Common myeloid progenitor, CD34-positive (primary cell): ENCODE measurements around the gene PADI4.

Experiments
- CTCF ChIA-PET: fragments of 350-600 bp; sonication (Branson Sonifier 250); formaldehyde crosslinking; loops from one replicate; lab custom pipeline; 2021; ENCODE audit warnings: antibody characterized with exemption; lab: Charles Lee
- POLR2A ChIA-PET: fragments of 350-600 bp; sonication (Branson Sonifier 250); formaldehyde crosslinking; loops from one replicate; lab custom pipeline; 2021; ENCODE audit warnings: antibody characterized with exemption; lab: Charles Lee
- DNase-seq, 3 donors: peaks; one replicate each; pipeline versions ENCODE4 v3.0.0 to v3.0.0-alpha.2; 2013
- H3K27ac ChIP-seq, 2 experiments: 1 replicate in 1 of 2; 2 replicates in 1 of 2; pipeline ENCODE4 v1.7.0; 2013; ENCODE audit warnings: inconsistent platforms in 2 of 2, low read length in 2 of 2, mild to moderate bottlenecking in 2 of 2, low read depth in 1 of 2, moderate library complexity in 1 of 2; ENCODE audit not compliant: severe bottlenecking in 2 of 2, insufficient read depth in 1 of 2, poor library complexity in 1 of 2
- H3K27me3 ChIP-seq, 5 experiments: replicated peaks in 2 of 5; 1 replicate in 3 of 5; 2 replicates in 2 of 5; pipeline versions ENCODE4 v1.6.1 to v1.7.0; 2013; ENCODE audit warnings: low read length in 4 of 5, mild to moderate bottlenecking in 2 of 5, moderate library complexity in 2 of 5, inconsistent platforms in 1 of 5; ENCODE audit not compliant: insufficient read depth in 5 of 5, control insufficient read depth in 4 of 5
- H3K36me3 ChIP-seq, 4 experiments: 1 replicate in 2 of 4; 2 replicates in 2 of 4; pipeline versions ENCODE4 v1.6.1 to v1.7.0; 2013; ENCODE audit warnings: low read length in 3 of 4, control low read depth in 1 of 4, mild to moderate bottlenecking in 1 of 4; ENCODE audit not compliant: control insufficient read depth in 4 of 4, insufficient read depth in 4 of 4
- H3K4me1 ChIP-seq, 4 experiments: 1 replicate in 3 of 4; 2 replicates in 1 of 4; pipeline versions ENCODE4 v1.6.1 to v1.7.1; 2013; ENCODE audit warnings: low read length in 3 of 4, mild to moderate bottlenecking in 3 of 4, control low read depth in 1 of 4, inconsistent platforms in 1 of 4, moderate library complexity in 1 of 4; ENCODE audit not compliant: control insufficient read depth in 4 of 4, insufficient read depth in 4 of 4; ENCODE audit errors: control extremely low read depth in 1 of 4
- H3K4me3 ChIP-seq, 7 experiments: 1 replicate in 4 of 7; 2 replicates in 3 of 7; pipeline versions ENCODE4 v1.5.1 to v1.7.0; 2013; ENCODE audit warnings: mild to moderate bottlenecking in 7 of 7, low read length in 6 of 7, moderate library complexity in 6 of 7, inconsistent platforms in 2 of 7, low read depth in 2 of 7, control low read depth in 1 of 7; ENCODE audit not compliant: insufficient read depth in 4 of 7, control insufficient read depth in 1 of 7; ENCODE audit errors: extremely low read depth in 1 of 7
- H3K9me3 ChIP-seq, 5 experiments: 1 replicate in 4 of 5; 2 replicates in 1 of 5; pipeline versions ENCODE4 v1.6.1 to v1.7.1; 2013; ENCODE audit warnings: low read length in 4 of 5, mild to moderate bottlenecking in 2 of 5, inconsistent platforms in 1 of 5, low read depth in 1 of 5, moderate library complexity in 1 of 5; ENCODE audit not compliant: control insufficient read depth in 4 of 5, insufficient read depth in 2 of 5; ENCODE audit errors: control extremely low read depth in 1 of 5
- WGBS: methylation state at CpG from one replicate; pipeline ENCODE4 v1.1.5; 2013; ENCODE audit not compliant: insufficient coverage; 5-methylcytosine and 5-hydroxymethylcytosine counted together

Gene PADI4

DNA sequence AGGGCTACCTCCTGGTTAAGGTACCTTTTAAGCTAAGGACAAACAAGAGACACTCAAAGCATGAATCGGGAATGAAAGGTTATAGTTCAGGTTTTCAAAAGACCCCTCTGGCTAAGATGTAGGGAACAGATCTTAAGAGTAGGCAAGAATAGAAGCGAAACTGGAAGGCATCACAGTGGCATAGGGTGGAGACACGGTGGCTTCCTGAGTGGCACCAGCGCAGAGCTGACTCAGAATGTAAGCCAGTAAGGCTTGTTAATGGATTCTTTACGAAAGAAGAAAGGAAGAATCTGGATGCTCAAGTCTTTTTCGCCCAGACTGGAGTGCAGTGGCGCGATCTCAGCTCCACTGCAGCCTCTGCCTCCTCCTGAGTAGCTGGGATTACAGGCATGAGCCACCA lies 85.2 kb downstream of the PADI4 start:
- no peak overlapping the region for H3K4me3 ChIP-seq
- no peaks in the 10 kb centered on the region for H3K4me1 ChIP-seq
- H3K9me3 ChIP-seq: no peaks in the 10 kb centered on the region
- CTCF ChIA-PET: interaction anchor here (0.9 to 1.6 kb wide), 2 partner anchors 10 to 11 kb away, joined by 3 to 4 read pairs; no protein-coding TSS in a partner anchor
- H3K36me3 ChIP-seq: no peaks in the 10 kb centered on the region
- POLR2A ChIA-PET: no interaction called here
- no peak overlapping the region for H3K27ac ChIP-seq
- no peak for DNase-seq
- 72% methylated on average over 8 of the region's 8 CpGs for whole genome bisulfite sequencing
- H3K27me3 ChIP-seq: peaks cover 0 to 5% (median 0%) of the 10 kb centered on the region in 5 experiments

DNA sequence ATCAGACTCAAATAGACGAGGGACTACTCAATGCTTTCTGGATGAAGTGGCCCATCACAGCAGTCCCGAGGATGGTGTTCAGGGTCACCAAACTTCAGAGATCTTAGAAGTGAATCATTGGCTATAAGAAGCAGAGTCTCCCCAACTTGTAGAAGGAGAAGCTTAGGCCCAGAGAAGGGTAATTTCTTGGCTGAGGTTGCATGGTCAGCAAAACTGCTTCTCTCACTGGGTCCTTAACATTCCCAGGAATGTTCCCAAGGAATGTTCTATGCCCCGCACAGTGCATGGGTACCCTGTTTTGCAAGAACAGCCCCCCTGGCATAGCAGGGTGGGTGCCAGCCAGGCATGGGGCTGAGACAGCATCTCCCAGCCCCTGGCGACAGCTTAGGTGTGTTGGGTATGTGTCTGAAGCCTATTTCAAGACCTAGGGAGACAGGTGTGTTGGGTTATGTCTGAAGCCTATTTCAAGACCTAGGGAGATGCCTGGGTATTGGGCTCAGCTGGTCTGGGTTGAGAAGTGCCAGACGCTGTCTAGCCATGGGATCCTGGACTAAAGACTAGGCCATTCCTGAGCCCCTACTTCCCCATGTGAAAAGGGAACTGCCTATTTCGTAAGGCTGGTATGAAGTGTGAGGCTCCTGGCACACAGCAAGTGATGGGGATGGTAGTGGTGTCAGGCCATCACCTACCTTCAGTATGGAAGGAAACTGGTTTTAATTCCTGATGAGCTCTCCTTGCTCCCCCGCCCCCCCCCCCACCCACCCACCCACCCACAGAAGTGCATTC lies 90.1 kb downstream of the PADI4 start:
- H3K9me3 ChIP-seq: no peaks in the 10 kb centered on the region
- H3K4me3 ChIP-seq: no peak overlapping the region
- no peaks in the 10 kb centered on the region for H3K4me1 ChIP-seq
- CTCF ChIA-PET: interaction anchor here (2.8 kb wide), 1 partner anchor 9 kb away, joined by 11 read pairs; no protein-coding TSS in a partner anchor
- H3K36me3 ChIP-seq: no peaks in the 10 kb centered on the region
- 100% methylated on average over 4 of the region's 7 CpGs for WGBS
- no peak for DNase-seq
- POLR2A ChIA-PET: no interaction called here
- no peaks in the 10 kb centered on the region for H3K27me3 ChIP-seq
- H3K27ac ChIP-seq: no peak overlapping the region

DNA sequence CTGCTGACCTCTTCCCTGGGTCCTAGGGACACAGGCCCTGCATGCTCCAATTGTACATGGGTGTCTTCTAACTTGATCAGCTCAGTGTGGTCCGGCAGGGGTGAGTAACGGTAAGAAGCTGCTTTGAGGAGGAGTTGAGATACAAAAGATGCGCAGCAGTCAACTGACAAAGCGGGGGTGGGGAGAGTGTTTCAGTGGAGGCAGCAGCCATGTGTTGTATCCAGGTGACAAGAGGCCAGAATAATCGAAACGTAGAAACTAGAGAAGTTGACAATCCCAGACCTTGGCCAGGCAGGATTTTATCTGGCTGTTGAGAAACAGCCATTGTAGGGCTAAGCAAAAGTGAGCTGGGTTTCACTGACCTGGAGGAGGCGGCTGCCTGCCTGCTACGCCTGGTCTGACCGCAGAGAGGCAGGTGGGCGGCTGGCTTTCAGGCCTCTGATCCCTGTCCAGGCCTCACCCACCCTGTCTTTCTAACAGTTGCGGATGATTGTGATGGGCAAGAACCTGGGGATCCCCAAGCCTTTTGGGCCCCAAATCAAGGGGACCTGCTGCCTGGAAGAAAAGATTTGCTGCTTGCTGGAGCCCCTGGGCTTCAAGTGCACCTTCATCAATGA lies 92.8 kb downstream of the PADI4 start:
- Histone ChIP-seq H3K4me1 (peaks cover 0 to under 1% (median 0%) of the 10 kb centered on the region in 4 experiments), H3K36me3 (peaks cover 0 to 2% (median 0%) of the 10 kb centered on the region in 4 experiments), H3K4me3 (no peak overlapping the region), H3K9me3 (no peaks in the 10 kb centered on the region), H3K27me3 (no peaks in the 10 kb centered on the region), H3K27ac (no peak overlapping the region)
- over 99% methylated on average over 11 of the region's 11 CpGs for WGBS
- CTCF ChIA-PET: interaction anchor here (0.6 to 1.8 kb wide), 4 partner anchors 30 to 331 kb away, joined by 3 to 4 read pairs (median 4); no protein-coding TSS in a partner anchor
- POLR2A ChIA-PET: no interaction called here
- DNase-seq: no peak

DNA sequence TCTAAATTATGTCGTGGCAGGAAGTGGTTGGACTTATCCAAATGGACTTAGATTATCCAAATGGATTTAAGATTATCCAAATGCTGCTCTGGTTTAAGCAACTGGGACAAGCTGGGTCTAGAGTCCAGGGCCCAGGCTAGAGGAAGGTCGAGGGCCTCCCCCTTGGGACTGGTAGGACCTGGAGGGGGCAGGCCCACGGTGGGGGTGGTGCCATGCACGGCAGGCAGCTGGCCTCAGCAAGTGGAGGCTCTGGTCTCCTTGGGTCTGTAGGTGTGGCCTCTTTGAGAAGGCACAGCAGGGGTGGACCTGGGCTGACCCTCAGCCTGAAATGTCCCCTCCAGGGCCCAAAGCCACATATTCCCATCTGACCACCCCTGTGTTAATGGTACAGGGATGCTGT lies 93.8 kb downstream of the PADI4 start:
- Histone ChIP-seq H3K9me3 (no peaks in the 10 kb centered on the region), H3K4me1 (peaks cover 0 to 3% (median 0%) of the 10 kb centered on the region in 4 experiments), H3K27me3 (no peaks in the 10 kb centered on the region), H3K36me3 (peaks cover 0 to 2% (median under 1%) of the 10 kb centered on the region in 4 experiments), H3K27ac (no peak overlapping the region), H3K4me3 (no peak overlapping the region)
- WGBS: 96% methylated on average over 3 of the region's 4 CpGs
- DNase-seq: no peak
- CTCF ChIA-PET: interaction anchor here (0.6 to 1.8 kb wide), 4 partner anchors 14 to 332 kb away, joined by 3 to 4 read pairs (median 4); no protein-coding TSS in a partner anchor
- POLR2A ChIA-PET: no interaction called here

DNA sequence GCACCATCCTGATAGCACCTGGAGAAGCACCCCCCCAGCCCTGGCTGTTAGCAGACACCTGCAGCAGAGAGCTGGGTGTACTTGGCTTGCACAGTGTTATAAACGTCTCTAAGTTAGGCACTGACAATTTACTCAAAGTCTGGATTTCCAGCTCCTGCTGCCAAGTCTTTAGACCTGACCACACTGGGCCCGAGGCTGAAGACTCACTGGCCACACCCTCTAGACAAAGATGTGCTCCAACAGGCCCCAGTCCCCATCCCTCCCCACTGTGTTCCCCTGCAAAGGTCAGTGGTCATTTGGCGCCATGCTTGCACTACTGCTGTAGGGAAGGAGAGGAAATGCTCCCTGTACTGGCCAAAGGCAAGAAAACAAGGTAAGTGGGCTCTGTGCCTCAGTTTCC lies 95.1 kb downstream of the PADI4 start:
- CTCF ChIA-PET: interaction anchor here (1.4 to 1.8 kb wide), 2 partner anchors 15 to 18 kb away, joined by 3 to 4 read pairs; no protein-coding TSS in a partner anchor
- H3K27me3 ChIP-seq: no peaks in the 10 kb centered on the region

DNA sequence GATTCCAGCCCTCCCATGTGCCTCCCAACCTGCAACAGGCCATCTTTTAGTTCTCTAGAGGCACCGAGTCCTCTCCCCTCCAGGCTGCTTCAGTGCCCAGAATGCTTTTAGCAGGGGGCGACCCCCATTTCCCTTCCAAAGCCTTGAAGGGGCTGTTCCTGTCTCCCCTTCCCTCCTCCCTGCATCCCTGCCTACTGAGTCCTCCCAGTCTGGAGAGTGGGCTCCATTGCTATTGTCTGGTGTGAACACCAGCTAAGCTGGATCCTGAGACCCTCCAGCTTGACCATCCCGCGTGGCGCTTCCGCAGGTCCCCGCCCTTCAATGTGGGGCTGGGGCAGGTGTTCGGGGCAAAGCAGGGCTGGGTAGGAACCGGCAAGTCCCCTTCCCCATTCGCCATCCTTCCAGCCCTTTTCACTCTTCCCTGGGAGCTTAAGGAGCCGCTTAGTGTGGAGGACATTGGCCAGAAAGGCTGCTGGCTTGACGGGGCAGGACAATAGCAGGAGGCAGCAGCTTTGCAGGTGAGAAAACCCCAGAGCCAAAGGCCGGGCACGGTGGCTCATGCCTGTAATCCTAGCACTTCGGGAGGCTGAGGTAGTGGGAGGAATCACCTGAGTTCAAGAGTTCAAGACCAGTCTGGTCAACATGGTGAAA lies 96.2 kb downstream of the PADI4 start:
- Histone ChIP-seq H3K4me1 (peaks cover 0 to 3% (median 0%) of the 10 kb centered on the region in 4 experiments), H3K9me3 (no peaks in the 10 kb centered on the region), H3K4me3 (no peak overlapping the region), H3K27ac (no peak overlapping the region), H3K27me3 (no peaks in the 10 kb centered on the region), H3K36me3 (peaks cover 2 to 20% (median 13%) of the 10 kb centered on the region in 4 experiments)
- no peak for DNase-seq
- WGBS: 84% methylated on average over 13 of the region's 15 CpGs
- ChIA-PET CTCF (interaction anchor here (1.0 to 3.4 kb wide), 4 partner anchors 11 to 279 kb away, joined by 3 to 16 read pairs (median 3); no protein-coding TSS in a partner anchor), POLR2A (interaction anchor here (0.6 kb wide), 1 partner anchor 1618 kb away, joined by 3 read pairs; no protein-coding TSS in a partner anchor)

More for the DNA sequence above, 95.1 kb downstream of the PADI4 start:
- H3K9me3 ChIP-seq: no peaks in the 10 kb centered on the region
- 72% methylated on average over 2 of the region's 3 CpGs for whole genome bisulfite sequencing
- POLR2A ChIA-PET: interaction anchor here (0.6 kb wide), 1 partner anchor 399 kb away, joined by 7 read pairs; no protein-coding TSS in a partner anchor
- no peak for DNase-seq
- H3K27ac ChIP-seq: no peak overlapping the region
- H3K4me3 ChIP-seq: no peak overlapping the region
- peaks cover 0 to 3% (median 0%) of the 10 kb centered on the region in 4 experiments for H3K4me1 ChIP-seq
- H3K36me3 ChIP-seq: peaks cover 0 to 10% (median 6%) of the 10 kb centered on the region in 4 experiments
